GM12874 (cell line): ENCODE data around the gene SPATA24.

Experiments
- CTCF ChIP-seq: IDR thresholded peaks from 2 replicates; pipeline ENCODE4 v1.5.1; 2011; ENCODE audit warnings: low read depth, mild to moderate bottlenecking, control low read depth, low read length, moderate library complexity; ENCODE audit not compliant: insufficient read depth

SPATA24 gene

DNA sequence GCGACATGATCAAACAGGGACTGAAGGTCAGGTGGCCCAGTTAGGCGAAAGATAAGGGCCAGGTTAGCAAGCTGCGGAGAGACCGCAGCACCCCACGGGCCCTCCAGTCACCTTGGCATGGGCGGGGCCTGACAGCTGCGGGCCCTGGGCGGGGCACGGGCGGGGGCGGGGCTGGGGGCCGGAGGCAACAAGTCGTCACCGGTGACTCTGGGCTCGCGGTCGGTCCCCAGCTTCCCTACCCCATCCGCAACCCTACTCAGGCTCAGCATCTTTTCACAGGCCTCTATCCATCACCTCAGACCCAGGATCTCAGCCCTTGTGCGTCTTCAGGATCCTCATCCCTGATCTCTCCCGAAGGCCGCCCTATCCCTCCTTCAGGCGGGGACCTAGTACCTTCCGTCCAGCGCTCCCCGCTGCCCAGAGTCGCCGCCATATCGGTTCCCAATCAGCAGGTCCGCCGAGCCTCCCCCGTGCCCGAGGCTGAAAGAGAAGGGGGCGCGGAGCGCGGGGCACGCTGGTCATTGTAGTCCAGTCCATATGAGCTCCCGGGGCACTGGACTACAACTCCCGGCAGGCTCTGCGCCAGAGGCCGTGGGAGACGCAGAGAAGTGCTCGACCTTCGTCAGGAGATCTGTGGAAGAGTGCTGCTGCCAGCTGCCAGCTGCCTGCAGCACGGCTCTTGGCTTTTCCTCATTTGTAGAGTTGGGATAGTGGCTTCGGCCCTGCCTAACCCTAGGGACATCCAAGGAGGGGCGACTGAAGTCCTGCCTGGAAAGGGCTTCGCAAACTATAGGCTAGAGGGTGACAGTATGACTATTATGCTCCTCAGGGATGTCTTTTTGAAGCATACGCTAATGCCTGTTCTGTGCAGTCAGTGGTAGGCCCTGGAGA is 35.4 kb upstream of the SPATA24 start, which contains the start of gene DNAJC18:
Gene DNAJC18 (minus strand): TSS at position 513 of the 891 bp plus-strand sequence. CDS start 80 bp downstream, at position 433.
- no peak for TF ChIP-seq CTCF

- no peak for TF ChIP-seq CTCF
These were observed 34.8 kb upstream of the SPATA24 start for GRCh38 chr5:139438707-139439012.

DNA sequence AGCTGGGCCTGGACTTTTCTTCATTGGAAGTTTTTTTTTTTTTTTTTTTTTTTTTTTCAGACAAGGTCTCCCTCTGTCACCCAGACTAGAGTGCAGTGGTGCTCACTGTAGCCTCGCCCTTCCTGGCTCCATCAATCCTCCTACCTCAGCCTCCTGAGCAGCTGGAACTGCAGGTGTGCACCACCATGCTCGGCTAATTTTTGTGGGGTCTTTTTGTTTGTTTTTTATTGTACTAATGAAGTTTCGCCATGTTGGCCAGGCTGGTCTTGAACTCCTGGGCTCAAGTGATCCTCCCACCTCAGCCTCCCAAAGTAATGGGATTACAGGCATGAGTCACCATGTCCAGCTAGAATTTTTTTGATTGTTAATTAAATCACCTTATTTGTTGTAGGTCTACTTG is 31.8 kb upstream of the SPATA24 start:
- no peak for TF ChIP-seq CTCF

GRCh38 chr5:139431706-139432105 is 27.8 kb upstream of the SPATA24 start:
- no peak for TF ChIP-seq CTCF

- no peak for TF ChIP-seq CTCF
These were observed 26.1 kb upstream of the SPATA24 start for GRCh38 chr5:139430015-139430414.

GRCh38 chr5:139426203-139426885 is 22.5 kb upstream of the SPATA24 start:
- TF ChIP-seq CTCF: no peak

DNA sequence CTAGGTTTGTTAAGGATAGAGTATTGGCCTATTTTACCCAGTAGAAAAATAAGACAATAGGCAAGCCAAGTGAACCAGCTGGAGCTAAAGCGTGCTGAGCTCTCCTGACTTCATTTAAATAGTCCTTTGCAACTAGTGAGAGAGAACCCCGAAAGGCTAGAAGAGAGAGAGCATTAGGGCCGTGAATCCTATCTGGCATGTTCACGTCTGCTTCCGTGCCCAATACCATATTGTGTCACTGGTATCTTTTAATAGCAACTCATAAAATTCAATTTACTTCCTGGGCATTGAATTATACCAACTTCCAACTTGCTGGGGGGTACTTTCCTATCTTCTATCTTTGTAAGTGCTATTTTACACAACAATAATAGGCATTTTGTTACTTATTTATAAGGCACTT is 21.6 kb upstream of the SPATA24 start:
- TF ChIP-seq CTCF: no peak
